Stimulated activated CD4-positive, alpha-beta T cell treated with anti-CD3 and anti-CD28 coated beads, Interleukin-2, amount 100 ng/mL, for 48 hours (primary cell): Measurements from ENCODE around the gene TERB1.

Experiments used
- DNase-seq, 2 donors: peaks; one replicate each; pipeline ENCODE4 v3.0.0-alpha.2; 2020

The TERB1 gene

DNA sequence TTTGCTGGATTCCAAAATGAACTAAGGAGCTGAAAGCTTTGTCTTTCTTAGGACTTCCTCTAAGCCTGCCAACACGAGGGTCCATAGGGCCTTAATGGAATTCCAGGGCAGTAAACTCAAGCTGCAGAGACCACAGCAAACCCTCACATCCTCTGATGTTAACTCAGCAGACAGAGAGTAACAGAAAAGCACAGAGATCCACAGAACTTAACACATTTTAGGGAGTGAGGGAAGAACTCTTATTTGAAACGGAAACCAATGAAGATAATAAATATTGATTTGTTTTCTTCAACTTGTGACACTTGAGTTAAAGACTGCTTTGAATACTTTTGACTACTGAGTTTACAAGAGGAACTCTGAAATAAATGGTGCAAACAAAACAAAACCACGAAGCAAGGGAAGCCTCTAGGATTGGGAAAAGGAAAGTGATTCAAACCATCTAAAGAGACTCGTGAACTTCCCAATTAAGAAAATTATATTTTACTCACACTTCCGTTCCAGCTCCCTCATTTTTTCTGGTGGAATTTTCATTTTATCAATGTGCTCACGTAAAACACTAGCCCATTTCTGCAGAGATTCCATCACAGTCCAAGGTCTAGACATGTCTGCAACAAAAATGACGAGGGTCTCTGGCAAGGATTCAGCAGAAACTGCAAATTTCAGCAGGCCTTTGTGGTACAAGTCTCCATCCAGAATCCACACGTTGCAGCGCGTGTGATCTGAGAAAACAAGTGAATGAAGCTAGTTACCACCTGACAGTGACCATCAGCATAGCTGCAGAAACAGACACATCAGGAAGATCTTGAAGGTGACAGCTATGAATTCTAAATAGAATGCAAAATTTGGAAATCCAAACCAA is 59.2 kb downstream of the TERB1 start:
- no peak for DNase-seq

DNA sequence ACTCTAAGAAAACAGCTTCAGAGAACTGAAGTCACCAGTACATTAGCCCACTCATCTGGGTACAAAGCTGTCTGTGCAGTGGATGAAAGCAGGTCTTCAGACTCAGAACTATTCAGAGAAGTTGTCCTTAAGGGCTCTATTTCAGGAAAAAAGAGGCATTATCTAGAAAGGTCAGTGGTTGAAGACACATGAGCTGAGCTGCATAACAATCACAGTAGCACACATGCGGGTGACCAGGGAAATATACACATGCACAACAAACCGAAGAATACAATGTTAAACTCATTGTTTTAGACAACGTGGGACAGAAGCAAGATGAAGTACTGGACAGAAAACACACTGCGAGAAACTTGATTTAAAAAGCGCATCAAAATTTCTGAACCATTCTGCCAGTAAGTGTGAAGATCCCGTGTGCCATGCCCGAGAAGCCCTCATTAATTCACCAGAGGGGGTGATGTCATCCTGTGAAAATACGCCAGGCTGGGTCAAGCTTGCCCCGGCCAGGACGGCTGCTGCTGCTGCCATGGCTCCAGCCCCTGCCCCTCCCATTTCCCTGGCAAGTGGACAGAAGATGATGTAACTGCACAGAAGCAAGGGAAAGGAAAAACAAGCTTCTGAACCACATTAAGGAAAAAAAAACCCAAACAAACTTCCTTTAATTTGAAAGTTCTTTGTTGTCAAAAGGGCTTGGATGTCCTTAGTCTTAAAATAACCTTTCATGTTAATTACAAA is 60.0 kb downstream of the TERB1 start:
- no peak for DNase-seq

DNA sequence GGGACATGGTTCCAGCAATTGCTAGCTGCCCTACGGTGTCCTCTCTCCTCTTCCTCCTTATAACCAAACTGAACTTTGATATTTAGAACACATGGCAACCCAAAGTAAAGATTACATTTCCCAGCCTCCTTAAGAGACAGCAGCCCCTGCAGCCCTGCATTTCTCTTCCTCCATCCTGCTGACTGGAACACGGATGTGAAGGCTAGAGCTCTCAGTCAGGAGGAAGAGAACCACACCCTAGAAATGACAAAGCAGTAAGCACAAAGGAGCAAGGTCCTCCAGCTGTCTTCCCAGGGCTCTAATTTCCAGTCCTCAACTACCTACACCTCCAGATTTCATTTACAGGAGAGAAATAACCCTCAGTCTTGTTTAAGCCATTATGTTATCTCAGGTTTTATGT is 60.9 kb downstream of the TERB1 start:
- no peak for DNase-seq

DNA sequence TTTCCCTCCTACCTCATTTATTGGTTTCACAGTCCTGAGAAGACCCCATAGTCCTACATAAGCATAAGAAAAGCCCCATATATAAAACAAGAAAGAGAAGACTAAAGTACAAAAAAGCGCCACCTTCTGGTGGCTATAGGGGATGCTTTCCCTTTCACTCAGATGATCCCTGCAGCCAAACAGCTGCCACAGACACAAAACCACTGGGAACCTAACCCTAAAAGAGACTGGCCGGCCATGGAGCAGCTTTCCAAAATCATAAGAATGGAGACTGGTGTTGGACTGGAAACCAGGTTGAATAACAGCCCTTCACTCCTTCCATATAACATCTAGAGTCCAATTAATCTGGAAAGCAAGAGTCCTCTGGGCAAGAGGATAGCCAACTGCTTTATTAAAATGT is 61.4 kb downstream of the TERB1 start:
- peak; percentile 17 to 36 for DNase-seq

DNA sequence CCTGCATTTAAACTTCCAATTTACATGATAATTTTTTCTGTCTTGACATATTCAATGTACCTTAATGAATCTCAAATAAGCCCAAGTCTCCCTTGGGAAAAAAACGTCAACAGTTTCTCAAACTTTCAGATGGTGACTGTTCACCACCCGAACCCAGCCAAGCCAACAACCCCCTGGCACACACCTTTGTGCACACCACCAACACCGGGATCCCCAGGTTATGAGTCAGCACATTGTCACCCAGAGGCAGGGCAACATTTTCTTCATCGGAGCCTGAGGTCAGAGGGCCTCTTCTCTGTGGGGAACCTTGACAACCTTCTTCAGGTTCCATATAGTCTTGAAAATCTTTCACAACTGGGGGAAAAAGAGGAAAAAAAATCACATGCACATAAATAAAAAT is 65.5 kb downstream of the TERB1 start:
- no peak for DNase-seq

DNA sequence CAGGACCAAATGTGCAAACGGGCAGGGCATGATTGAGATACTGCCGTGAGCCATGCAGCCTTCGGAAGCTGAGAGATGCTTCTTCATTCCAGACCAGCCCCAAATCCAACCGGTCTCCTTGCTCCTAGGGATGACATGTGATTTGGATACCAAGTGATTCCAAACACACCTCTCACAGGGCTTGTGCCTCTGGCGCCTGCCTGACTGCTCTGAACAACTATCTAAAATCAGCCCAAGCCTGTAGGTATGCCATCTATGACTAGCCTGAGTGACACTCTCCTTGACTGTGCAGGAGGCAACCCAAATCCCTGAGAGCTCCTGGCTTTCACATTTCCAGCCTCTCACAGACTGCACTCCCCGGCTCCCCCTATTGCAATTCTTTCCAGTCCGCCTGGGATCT is 70.3 kb downstream of the TERB1 start:
- DNase-seq, result no peak

DNA sequence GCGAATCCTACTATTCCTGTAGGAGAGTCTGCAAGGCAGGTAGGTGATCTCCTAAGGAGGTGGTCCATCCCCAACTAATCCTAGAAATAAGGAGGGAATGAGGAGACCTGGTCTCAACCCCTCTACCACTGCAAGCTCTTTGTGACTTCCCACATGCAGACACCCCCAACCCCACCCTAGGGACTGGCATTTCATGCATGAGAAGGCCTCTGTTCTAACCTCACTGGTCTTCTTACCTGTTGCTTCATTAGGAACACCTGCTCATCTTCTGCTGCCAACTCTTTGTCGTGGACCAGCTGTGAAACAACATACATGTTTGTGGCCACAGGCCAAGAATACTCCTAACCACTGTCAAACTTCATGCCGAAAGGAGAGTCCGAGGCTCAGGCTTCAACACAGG is 72.6 kb downstream of the TERB1 start:
- DNase-seq, result no peak

DNA sequence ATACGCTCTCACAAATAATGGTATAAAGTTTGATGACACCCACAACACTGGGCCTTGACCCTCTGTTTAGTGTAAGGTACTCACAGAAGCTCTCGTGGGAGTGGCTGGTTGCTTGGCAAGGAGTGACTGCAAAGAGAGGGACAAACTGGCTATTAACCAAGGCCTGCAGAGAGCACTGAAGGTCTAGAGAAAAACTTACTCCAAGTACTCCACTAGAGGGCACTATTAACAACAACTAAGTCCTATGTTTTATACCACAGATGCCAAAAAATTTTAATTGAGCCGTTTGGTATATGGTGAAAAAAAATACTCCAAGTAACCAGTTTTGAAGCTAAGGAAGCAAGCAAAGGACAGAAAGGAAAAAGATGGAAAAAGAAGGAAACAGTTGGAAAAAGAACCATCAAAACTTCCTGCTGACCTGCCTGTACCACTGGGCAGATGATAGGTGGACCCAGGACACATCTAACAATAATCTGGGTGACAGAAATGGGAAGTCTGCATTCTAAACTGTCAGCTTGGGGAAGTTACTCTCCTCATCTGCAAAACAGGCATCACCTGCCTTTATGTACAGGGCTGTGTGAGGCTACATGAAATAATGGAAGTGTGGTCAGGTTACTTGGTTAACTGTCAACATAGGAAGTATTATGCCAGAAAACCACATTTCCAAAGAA is 73.1 kb downstream of the TERB1 start:
- no peak for DNase-seq

DNA sequence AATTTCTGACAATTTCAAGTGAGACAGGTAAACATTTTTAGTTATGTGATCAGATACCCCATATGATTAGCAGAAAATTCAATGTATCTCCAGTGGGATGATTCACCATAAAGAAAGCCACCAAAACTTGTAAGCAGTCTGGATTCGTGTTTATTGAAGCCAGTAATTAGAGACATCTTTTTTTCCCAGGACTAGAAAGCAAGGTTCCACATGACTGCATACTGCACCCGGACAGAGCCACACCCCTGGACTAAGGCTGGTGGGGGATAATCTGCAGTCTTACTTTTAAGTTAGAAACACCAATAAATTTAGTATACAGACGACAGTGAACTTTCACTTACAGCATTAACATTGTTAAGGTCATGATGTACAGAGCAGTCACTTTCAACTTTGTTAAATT is 80.6 kb downstream of the TERB1 start:
- no peak for DNase-seq

DNA sequence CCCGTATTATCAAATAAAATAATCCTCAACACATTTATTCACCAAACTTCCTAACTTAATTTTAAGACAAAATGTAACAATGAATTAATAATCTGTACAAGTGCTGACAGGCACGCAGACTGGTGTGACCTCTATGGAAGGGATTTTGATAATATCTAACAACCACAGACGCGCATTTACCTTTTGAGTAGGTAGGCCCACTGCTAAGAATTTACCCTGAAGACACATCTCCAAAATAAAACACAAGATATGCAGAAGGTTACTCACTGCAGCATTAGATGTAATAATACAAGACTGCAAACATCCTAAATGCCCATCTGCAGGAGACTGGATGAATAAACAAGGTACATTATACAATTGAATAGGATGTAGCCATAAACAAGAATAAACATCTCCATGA is 82.1 kb downstream of the TERB1 start:
- DNase-seq, result no peak

DNA sequence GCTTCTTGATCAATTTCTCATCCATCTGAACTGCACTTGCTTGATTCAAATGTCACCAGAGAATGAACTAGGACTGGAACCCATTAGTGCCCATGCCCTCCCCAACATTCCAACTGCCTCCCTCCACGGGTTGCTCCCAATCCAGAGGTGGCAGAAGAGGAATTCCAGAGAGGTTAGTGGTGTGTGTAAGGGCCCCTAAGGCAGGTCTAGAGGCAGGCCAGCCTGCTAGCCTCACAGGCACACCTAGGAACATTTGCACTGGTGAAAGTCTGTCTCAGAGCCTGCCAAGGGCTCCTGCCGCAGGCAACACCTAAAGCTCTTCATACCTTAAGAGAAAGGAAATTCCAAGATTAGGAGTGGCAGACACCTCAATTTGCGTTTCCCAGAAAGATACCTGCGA is 83.6 kb downstream of the TERB1 start:
- no peak for DNase-seq

DNA sequence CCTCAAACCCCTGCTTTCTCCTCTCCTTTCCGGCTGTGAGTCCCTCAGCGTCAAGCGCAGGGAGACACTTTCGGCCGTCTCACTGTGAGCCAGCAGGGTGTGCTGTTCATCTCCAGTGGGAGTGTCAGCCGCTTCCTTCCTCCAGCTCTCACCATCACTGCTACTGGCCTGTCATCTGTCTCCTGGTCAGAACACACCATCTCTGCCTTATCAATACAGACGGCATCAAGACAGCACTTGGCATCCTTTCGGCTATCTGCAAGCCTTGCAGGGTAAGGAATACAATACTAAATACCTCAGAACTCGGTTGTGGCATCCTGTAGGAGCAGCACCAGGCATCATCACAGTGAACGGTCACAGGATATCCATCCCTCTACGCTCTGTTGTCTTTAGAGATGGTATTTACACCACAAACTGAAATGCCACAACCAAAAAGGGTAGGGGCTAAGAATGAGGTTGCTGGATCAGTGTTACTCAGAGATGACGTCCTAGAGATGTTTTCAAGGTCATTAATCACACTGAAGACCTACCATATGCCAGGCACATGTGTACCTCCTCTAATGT is 84.2 kb downstream of the TERB1 start:
- DNase-seq, result no peak

DNA sequence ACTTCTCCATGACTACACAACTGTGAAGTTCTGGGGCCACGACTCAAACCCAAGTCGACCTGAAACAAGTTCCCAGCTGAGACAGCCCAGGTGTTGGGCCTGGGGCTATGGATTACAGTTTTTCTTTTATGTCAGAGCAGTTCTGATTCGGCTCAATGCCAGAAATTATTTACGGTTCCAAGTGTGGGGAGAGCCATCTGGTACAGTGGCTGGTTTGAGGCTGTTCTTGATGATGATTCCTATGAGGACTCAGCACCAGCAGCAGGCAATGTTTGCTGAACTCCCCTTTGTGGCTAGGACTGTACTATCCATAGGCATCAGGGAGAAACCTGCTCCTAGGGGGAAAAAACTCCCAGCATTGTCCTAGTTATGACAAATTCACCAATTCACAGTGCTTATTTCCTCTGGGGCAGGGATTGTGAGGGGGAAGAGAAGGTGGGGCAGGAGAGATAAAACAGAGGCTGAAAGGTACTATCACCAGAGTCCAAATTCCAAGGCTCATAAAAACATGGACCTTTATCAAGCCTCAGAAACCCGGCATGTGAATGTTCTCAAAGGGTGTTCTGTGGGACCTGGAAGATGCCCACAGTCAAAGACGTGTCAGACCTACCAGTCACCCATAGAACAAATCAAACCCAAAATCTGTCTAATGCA is 86.6 kb downstream of the TERB1 start:
- DNase-seq, result no peak

DNA sequence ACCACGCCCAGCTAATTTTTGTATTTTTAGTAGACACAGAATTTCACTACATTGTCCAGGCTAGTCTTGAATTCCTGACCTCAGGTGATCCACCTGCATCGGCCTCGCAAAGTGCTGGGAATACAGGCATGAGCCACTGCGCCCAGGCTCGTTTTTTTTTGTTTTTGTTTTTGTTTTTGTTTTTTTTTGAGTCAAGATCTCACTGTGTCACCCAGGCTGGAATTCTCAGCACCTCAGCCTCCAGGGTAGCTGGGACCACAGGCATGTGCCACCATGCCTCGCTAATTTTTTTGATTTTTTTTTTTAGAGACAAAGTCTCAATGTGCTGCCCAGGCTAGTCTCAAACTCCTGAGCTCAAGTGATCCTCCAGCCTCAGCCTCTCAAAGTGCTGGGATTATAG is 87.3 kb downstream of the TERB1 start:
- no peak for DNase-seq

DNA sequence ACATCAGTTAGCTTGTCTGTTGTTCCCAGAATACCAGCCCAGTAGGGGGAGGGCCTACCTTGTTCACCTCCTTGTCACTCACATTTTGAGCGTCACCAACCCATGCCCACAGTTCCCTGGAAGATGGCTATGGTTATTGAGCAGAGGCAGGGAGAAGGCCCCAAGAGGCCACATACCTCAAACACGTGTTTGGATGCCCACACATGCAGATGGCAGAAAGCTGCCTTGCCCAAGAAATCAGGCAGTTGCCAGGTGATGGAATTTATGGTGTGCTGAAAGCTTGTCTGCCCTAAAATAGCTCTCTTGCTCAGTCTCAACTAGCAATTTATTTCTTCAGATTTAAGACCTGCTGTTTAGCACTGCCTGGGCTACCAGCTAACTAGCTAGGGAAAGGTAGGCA is 88.3 kb downstream of the TERB1 start:
- DNase-seq, result no peak

DNA sequence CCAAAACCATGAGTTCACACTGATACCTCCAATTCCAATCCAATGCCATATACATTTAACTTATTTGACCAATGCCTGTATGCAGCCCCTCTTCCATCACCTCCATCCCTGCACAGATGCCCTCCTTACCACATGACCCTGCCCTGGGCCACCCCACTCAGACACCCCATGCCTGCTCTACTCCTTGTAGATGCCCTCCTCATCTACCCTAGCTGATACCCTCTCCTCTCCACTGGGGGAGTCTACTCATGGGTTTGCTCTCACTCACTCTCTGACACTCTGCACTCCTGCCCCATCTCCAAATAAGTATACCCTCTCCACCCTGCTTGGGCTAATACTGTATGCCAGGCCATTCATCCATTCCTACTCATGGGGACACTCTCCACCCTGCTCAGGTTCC is 88.9 kb downstream of the TERB1 start:
- no peak for DNase-seq

DNA sequence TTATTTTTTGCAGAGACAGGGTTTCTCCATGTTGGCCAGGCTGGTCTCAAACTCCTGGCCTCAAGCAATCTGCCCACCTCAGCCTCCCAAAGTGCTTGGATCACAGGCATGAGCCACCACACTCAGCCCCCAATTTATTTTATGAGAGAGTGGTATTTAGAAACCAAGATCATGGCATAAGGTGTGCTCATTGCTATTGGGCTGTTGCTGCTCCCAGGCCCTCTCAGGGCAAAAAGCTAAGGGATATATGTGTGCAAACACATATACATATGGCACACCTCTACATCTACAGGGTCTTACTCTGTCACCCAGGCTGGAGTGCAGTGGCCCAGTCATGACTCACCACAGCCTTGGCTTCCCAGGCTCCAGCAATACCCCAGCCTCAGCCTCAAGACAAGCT is 89.8 kb downstream of the TERB1 start:
- no peak for DNase-seq

DNA sequence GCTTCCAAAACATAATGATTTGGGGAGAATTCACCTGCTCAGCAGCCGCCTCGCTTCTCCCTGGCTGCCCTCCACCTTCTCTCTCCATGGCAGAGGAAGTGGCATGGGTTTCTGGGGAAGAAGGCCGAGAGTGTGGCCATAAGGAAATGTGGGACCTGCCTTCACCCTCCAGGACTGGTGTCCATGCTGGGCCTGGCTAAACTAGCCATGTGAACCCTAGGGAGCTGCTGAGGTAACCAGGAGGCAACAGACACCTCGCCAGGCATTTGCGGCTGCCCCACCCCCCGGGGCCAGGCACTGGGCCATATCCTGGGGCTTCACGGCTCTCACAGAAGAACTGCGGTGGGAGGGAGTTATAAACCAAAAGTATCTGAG is 94.9 kb downstream of the TERB1 start:
- no peak for DNase-seq

DNA sequence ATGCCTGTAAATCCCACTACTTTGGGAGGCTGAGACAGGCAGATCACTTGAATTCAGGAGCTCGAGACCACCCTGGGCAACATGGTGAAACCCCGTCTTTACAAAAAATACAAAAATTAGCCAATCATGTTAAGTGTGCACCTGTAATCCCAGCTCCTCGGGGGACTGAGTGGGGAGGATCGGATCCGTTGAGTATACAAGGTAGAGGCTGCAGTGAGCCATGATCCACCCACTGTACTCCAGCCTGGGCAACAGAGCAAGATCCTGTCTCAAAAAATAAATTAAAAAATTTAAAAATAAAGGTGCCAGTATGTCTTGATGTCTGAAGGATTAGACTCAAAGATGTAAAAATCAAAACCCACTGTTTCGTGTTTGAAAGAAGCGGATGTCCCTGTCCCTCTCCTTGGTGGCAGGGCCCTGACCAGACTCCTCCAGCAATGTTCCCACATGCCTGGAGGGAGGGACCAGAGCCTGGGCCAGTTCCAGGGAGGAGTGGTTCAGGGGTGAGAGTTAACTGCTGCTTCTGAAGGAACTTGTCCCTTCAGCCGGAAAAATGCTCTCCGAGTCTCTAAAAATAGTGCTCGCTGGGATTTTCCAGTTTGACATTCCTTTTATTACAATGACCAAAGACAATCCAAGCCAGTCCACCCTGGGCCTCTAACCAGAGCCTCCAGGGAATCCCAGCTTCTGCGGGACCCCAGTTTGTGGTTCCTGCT is 95.4 kb downstream of the TERB1 start:
- DNase-seq, result no peak
